ENCODE data around the gene ZNRF2. TPM values are rescaled to one million over a fixed set of nuclear protein-coding genes. Genes with fewer than 3 reads are reported as not detected.

The ZNRF2 gene
- total RNA-seq, 4 donors from 2014 or later: 19.6 to 26.3 (median 22.5) TPM

DNA sequence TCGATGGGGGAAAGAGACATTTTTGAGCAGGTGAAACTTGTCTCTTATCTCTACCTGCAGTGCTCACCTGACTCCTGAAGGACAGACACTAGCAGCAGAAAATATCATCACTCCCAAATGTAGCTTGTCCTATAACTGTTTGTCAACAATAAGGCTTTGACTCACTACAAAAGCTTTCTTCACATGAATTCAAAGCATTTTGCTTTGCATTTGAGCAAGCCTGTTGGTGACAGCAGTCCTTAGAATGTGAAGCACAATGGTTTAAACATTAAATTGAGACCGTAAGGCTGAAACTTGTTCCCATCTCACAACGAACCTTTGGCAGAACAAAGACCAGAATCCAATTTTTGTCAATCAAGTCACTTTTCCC is 30.6 kb upstream of the ZNRF2 start:
- Histone ChIP-seq H3K9me3 (no peaks in the 10 kb centered on the region), H3K27me3 (no peaks in the 10 kb centered on the region), H3K4me3 (no peak overlapping the region), H3K27ac (no peak overlapping the region), H3K4me1 (peaks cover 0 to 20% (median 8%) of the 10 kb centered on the region in 3 donors), H3K36me3 (no peaks in the 10 kb centered on the region)
- TF ChIP-seq, protein P1, sequence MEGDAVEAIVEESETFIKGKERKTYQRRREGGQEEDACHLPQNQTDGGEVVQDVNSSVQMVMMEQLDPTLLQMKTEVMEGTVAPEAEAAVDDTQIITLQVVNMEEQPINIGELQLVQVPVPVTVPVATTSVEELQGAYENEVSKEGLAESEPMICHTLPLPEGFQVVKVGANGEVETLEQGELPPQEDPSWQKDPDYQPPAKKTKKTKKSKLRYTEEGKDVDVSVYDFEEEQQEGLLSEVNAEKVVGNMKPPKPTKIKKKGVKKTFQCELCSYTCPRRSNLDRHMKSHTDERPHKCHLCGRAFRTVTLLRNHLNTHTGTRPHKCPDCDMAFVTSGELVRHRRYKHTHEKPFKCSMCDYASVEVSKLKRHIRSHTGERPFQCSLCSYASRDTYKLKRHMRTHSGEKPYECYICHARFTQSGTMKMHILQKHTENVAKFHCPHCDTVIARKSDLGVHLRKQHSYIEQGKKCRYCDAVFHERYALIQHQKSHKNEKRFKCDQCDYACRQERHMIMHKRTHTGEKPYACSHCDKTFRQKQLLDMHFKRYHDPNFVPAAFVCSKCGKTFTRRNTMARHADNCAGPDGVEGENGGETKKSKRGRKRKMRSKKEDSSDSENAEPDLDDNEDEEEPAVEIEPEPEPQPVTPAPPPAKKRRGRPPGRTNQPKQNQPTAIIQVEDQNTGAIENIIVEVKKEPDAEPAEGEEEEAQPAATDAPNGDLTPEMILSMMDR (IDR thresholded peaks at IDR 0.05): no peak
- no peak for TF ChIP-seq POLR2A (IDR thresholded peaks at IDR 0.05)
- intact Hi-C loops (cut with DNase I): no loop called here
- 68 to 82% methylated on average over 3 of the region's 3 CpGs for WGBS, 2 donors
- no peak for DNase-seq

GRCh38 chr7:30254248-30254647 is 30.1 kb upstream of the ZNRF2 start:
- no peaks in the 10 kb centered on the region for H3K27me3 ChIP-seq
- WGBS, 2 donors: 80 to 83% methylated on average over 5 of the region's 5 CpGs
- DNase-seq: no peak
- TF ChIP-seq, protein P1 (IDR thresholded peaks at IDR 0.05): no peak
- no peak for TF ChIP-seq POLR2A (IDR thresholded peaks at IDR 0.05)
- peaks cover 0 to 20% (median 8%) of the 10 kb centered on the region in 3 donors for H3K4me1 ChIP-seq
- H3K9me3 ChIP-seq: no peaks in the 10 kb centered on the region
- intact Hi-C loops (cut with DNase I): no loop called here
- no peak overlapping the region for H3K4me3 ChIP-seq
- H3K36me3 ChIP-seq: no peaks in the 10 kb centered on the region
- no peak overlapping the region for H3K27ac ChIP-seq

DNA sequence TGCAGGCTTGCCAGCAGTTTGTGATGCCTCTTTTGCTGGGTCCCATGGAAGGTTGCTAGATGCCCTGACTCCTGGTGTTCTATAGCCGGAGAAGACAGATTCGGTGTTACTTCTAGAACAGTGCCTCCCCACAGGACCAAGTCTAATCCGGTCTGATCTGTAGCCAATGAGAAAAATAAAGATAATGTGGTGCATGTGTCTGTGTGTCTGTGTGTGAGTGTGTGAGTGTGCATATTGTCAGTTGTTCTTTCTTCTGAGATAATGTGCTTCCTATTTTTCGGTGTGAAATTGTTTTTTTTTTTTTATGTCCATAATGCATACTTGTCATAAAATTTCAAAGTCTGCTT is 29.7 kb upstream of the ZNRF2 start:
- no peak for TF ChIP-seq POLR2A (IDR thresholded peaks at IDR 0.05)
- TF ChIP-seq, protein P1 (IDR thresholded peaks at IDR 0.05): no peak
- 82 to 83% methylated on average over 4 of the region's 4 CpGs for WGBS, 2 donors
- intact Hi-C loops (cut with DNase I): no loop called here
- no peaks in the 10 kb centered on the region for H3K27me3 ChIP-seq
- no peak overlapping the region for H3K4me3 ChIP-seq
- no peak overlapping the region for H3K27ac ChIP-seq
- H3K4me1 ChIP-seq: peaks cover 0 to 20% (median 8%) of the 10 kb centered on the region in 3 donors
- no peaks in the 10 kb centered on the region for H3K9me3 ChIP-seq
- no peaks in the 10 kb centered on the region for H3K36me3 ChIP-seq
- DNase-seq: no peak

DNA sequence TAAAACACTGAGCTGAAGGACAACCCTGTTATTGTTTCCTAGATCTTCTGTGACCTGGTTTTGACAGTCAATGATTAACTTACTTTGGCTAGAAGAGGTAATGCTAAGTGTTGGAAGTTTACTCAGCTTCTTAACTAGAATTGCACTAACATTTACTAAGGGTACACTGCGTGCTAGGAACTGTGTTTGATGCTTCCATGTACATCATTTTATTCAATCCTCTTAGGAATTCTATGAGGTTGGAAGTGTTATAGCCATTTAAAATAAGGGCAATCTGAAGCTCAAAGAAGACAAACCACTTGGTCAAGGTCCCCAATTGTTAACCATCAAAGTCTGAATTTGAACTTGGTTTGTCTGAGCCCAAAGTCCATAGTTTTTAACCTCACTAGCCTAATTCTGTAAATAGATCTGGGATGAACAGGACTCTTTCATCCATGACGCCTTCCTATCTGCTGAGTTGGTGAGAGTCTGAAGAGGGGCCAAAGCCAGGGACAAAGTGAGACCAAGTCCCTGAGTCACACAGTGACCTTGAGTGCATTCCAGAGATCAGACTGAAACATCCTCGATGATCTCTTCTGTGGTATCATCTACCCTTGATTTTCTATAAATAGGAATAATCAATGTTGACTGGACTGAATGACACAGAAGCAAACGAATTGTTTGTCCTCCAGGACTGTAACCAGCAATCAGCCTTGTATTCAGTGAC is 29.2 kb upstream of the ZNRF2 start:
- no peak for DNase-seq
- TF ChIP-seq, protein P1 (IDR thresholded peaks at IDR 0.05): no peak
- Histone ChIP-seq H3K36me3 (no peaks in the 10 kb centered on the region), H3K4me1 (peaks cover 0 to 20% (median 8%) of the 10 kb centered on the region in 3 donors), H3K9me3 (no peaks in the 10 kb centered on the region), H3K27me3 (no peaks in the 10 kb centered on the region), H3K4me3 (no peak overlapping the region), H3K27ac (no peak overlapping the region)
- WGBS, 2 donors: 78 to 83% methylated on average over 4 of the region's 4 CpGs
- intact Hi-C loops (cut with DNase I): no loop called here

DNA sequence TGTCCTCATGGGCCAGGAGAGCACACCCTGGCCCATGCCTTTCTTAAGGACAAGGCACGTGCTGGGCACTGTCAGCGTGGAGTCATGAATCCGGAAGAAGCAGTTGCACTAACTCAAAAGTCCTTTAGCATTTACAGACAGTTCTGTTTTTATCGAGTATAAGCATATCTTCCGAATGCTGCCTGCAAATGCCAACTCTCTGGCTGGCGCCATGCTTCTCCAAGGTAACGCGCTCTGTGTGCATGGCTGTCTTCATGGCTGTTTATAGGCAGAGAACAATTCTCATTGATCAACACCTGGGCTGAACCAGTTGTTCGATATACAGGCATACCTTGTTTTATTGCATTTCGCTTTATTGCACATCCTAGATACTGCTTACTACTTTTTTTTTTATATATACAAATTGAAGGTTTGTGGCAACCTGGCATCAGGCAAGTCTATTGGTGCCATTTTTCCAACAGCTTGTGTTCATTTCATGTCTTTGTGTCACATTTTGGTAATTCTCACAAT is 28.0 kb upstream of the ZNRF2 start:
- intact Hi-C loops (cut with DNase I): no loop called here
- 92 to 97% methylated on average over 10 of the region's 10 CpGs for WGBS, 2 donors
- H3K27me3 ChIP-seq: no peaks in the 10 kb centered on the region
- no peak for DNase-seq
- H3K9me3 ChIP-seq: no peaks in the 10 kb centered on the region
- peaks cover 0 to 20% (median 8%) of the 10 kb centered on the region in 3 donors for H3K4me1 ChIP-seq
- no peak for TF ChIP-seq POLR2A (IDR thresholded peaks at IDR 0.05)
- TF ChIP-seq, protein P1 (IDR thresholded peaks at IDR 0.05): no peak
- H3K4me3 ChIP-seq: no peak overlapping the region
- no peaks in the 10 kb centered on the region for H3K36me3 ChIP-seq
- no peak overlapping the region for H3K27ac ChIP-seq

Data from esophagus squamous epithelium (tissue), 5 donors.